GM19395 (cell line): ENCODE data around the gene ROBO2.

Source experiments
- ATAC-seq: cut with Tn5 transposase; IDR thresholded peaks from one replicate; pipeline ENCODE4 v1.9.1; 2021; ENCODE audit warnings: mild to moderate bottlenecking, moderate library complexity; ENCODE audit not compliant: unreplicated experiment

ROBO2 gene

GRCh38 chr3:77541203-77541922, 501.5 kb downstream of the ROBO2 start:
- ATAC-seq, result no peak

- no peak for ATAC-seq
Measured at GRCh38 chr3:77546246-77546645, 506.3 kb downstream of the ROBO2 start.

- no peak for ATAC-seq
Measured at GRCh38 chr3:77549034-77549433, 509.1 kb downstream of the ROBO2 start.

- ATAC-seq, result no peak
Measured at GRCh38 chr3:77553240-77553639, 513.3 kb downstream of the ROBO2 start.

- no peak for ATAC-seq
Measured at GRCh38 chr3:77562089-77562488, 522.2 kb downstream of the ROBO2 start.

- no peak for ATAC-seq
Measured at GRCh38 chr3:77563012-77563411, 523.1 kb downstream of the ROBO2 start.

- ATAC-seq, result no peak
Measured at GRCh38 chr3:77566055-77566454, 526.2 kb downstream of the ROBO2 start.

- ATAC-seq, result no peak
Measured at GRCh38 chr3:77571971-77572715, 532.2 kb downstream of the ROBO2 start.

GRCh38 chr3:77577264-77577663, 537.4 kb downstream of the ROBO2 start:
- ATAC-seq, result no peak

- no peak for ATAC-seq
Measured at GRCh38 chr3:77586216-77586615, 546.3 kb downstream of the ROBO2 start.

- ATAC-seq, result no peak
Measured at GRCh38 chr3:77588863-77589262, 549.0 kb downstream of the ROBO2 start.

GRCh38 chr3:77590191-77590590, 550.3 kb downstream of the ROBO2 start:
- no peak for ATAC-seq

GRCh38 chr3:77595371-77595870, 555.5 kb downstream of the ROBO2 start:
- no peak for ATAC-seq

GRCh38 chr3:77599948-77600347, 560.0 kb downstream of the ROBO2 start:
- no peak for ATAC-seq

GRCh38 chr3:77601823-77602415, 562.0 kb downstream of the ROBO2 start:
- ATAC-seq, result no peak

GRCh38 chr3:77602722-77603121, 562.8 kb downstream of the ROBO2 start:
- ATAC-seq, result no peak

GRCh38 chr3:77605308-77605707, 565.4 kb downstream of the ROBO2 start:
- ATAC-seq, result no peak

GRCh38 chr3:77605865-77606264, 566.0 kb downstream of the ROBO2 start:
- ATAC-seq, result no peak

GRCh38 chr3:77606372-77606771, 566.5 kb downstream of the ROBO2 start:
- no peak for ATAC-seq

- no peak for ATAC-seq
Measured at GRCh38 chr3:77618686-77619085, 578.8 kb downstream of the ROBO2 start.

GRCh38 chr3:77620009-77620408, 580.1 kb downstream of the ROBO2 start:
- ATAC-seq, result no peak

- ATAC-seq, result no peak
Measured at GRCh38 chr3:77623500-77623899, 583.6 kb downstream of the ROBO2 start.
